HEK293 (cell line): ENCODE data around the gene GABRA5.

Experiments
- CTCF ChIA-PET: fragments of 350-600 bp; formaldehyde crosslinking; extraction: SDS; loops from one replicate; lab custom pipeline; 2021; ENCODE audit warnings: antibody characterized with exemption; lab: Yijun Ruan, JAX
- POLR2A ChIA-PET: fragments of 300-600 bp; formaldehyde crosslinking; extraction: SDS; loops from one replicate; lab custom pipeline; 2020; ENCODE audit warnings: antibody characterized with exemption, inconsistent platforms; lab: Yijun Ruan, JAX
- H3K27ac ChIP-seq: fragments of 200-500 bp; sonication (Bioruptor generic); 2 replicates; pipeline ENCODE4 v1.5.1; 2014; ENCODE audit warnings: low read depth, low read length, control low read depth, inconsistent platforms; ENCODE audit errors: extremely low read depth
- H3K36me3 ChIP-seq, 2 experiments: fragments of 200-500 bp in 1 of 2; sonication (Bioruptor generic) in 1 of 2; 1 replicate in 1 of 2; 2 replicates in 1 of 2; pipeline ENCODE4 v1.5.1; 2014 to 2017; ENCODE audit warnings: inconsistent platforms in 2 of 2, low read length in 2 of 2; ENCODE audit not compliant: control insufficient read depth in 2 of 2, insufficient read depth in 1 of 2
- H3K4me1 ChIP-seq: fragments of 200-500 bp; sonication (Bioruptor generic); 2 replicates; pipeline ENCODE4 v1.5.1; 2014; ENCODE audit warnings: mild to moderate bottlenecking, low read length, inconsistent platforms; ENCODE audit not compliant: control insufficient read depth, insufficient read depth
- H3K4me3 ChIP-seq: 2 replicates; pipeline ENCODE4 v1.5.1; 2011; ENCODE audit warnings: low read depth, mild to moderate bottlenecking, control low read depth, low read length, moderate library complexity
- H3K9me3 ChIP-seq: fragments of 200-500 bp; sonication (Bioruptor generic); 2 replicates; pipeline ENCODE4 v1.5.1; 2014; ENCODE audit warnings: low read depth, low read length, inconsistent platforms; ENCODE audit not compliant: control insufficient read depth, insufficient read depth
- KLF10 ChIP-seq: fragments of 450-650 bp; IDR thresholded peaks from 2 replicates; pipeline ENCODE4 v1.5.1; 2018; ENCODE audit warnings: missing biosample characterization, mild to moderate bottlenecking, missing genetic modification characterization
- KLF17 ChIP-seq: fragments of 450-650 bp; formaldehyde crosslinking; IDR thresholded peaks from 2 replicates; pipeline ENCODE4 v1.5.1; 2016; ENCODE audit warnings: missing biosample characterization, missing genetic modification characterization
- OSR2 ChIP-seq: fragments of 450-650 bp; formaldehyde crosslinking; IDR thresholded peaks from 2 replicates; pipeline ENCODE4 v1.5.1; 2016; ENCODE audit warnings: missing biosample characterization, missing genetic modification characterization
- PATZ1 ChIP-seq: fragments of 450-650 bp; formaldehyde crosslinking; IDR thresholded peaks from 2 replicates; pipeline ENCODE4 v1.5.1; 2016; ENCODE audit warnings: missing biosample characterization, missing genetic modification characterization
- SCRT1 ChIP-seq: fragments of 450-650 bp; formaldehyde crosslinking; IDR thresholded peaks from 2 replicates; pipeline ENCODE4 v1.5.1; 2016; ENCODE audit warnings: missing biosample characterization, missing genetic modification characterization, borderline replicate concordance
- SCRT2 ChIP-seq: fragments of 450-650 bp; formaldehyde crosslinking; IDR thresholded peaks from 2 replicates; pipeline ENCODE4 v1.5.1; 2016; ENCODE audit warnings: missing biosample characterization, missing genetic modification characterization
- TRIM28 ChIP-seq: IDR thresholded peaks from 2 replicates; pipeline ENCODE4 v1.6.1; 2011; ENCODE audit warnings: low read length, control low read depth, borderline replicate concordance
- ZBTB20 ChIP-seq: fragments of 450-650 bp; formaldehyde crosslinking; IDR thresholded peaks from 2 replicates; pipeline ENCODE4 v1.5.1; 2016; ENCODE audit warnings: missing biosample characterization, missing genetic modification characterization
- ZBTB7A ChIP-seq: fragments of 450-650 bp; formaldehyde crosslinking; IDR thresholded peaks from 2 replicates; pipeline ENCODE4 v1.5.1; 2016; ENCODE audit warnings: low read depth, missing biosample characterization, missing genetic modification characterization
- ZNF114 ChIP-seq: fragments of 450-650 bp; formaldehyde crosslinking; IDR thresholded peaks from 2 replicates; pipeline ENCODE4 v1.5.0; 2017; ENCODE audit warnings: missing biosample characterization, missing genetic modification characterization
- ZNF132 ChIP-seq: fragments of 450-650 bp; formaldehyde crosslinking; IDR thresholded peaks from 2 replicates; pipeline ENCODE4 v1.5.1; 2017; ENCODE audit warnings: missing biosample characterization, missing genetic modification characterization, borderline replicate concordance
- ZNF169 ChIP-seq: fragments of 450-650 bp; formaldehyde crosslinking; IDR thresholded peaks from 2 replicates; pipeline ENCODE4 v1.5.1; 2016; ENCODE audit warnings: missing biosample characterization, missing genetic modification characterization
- ZNF211 ChIP-seq: fragments of 450-650 bp; formaldehyde crosslinking; IDR thresholded peaks from 2 replicates; pipeline ENCODE4 v1.5.1; 2016; ENCODE audit warnings: low read depth, missing biosample characterization, missing genetic modification characterization
- ZNF221 ChIP-seq: fragments of 450-650 bp; formaldehyde crosslinking; IDR thresholded peaks from 2 replicates; pipeline ENCODE4 v1.5.1; 2017; ENCODE audit warnings: missing biosample characterization, missing genetic modification characterization, borderline replicate concordance
- ZNF223 ChIP-seq: fragments of 450-650 bp; formaldehyde crosslinking; IDR thresholded peaks from 2 replicates; pipeline ENCODE4 v1.5.1; 2016; ENCODE audit warnings: missing biosample characterization, missing genetic modification characterization
- ZNF423 ChIP-seq: fragments of 450-650 bp; formaldehyde crosslinking; IDR thresholded peaks from 2 replicates; pipeline ENCODE4 v1.5.1; 2016; ENCODE audit warnings: missing biosample characterization, missing genetic modification characterization
- ZNF529 ChIP-seq: fragments of 450-650 bp; formaldehyde crosslinking; IDR thresholded peaks from 2 replicates; pipeline ENCODE4 v1.5.1; 2017; ENCODE audit warnings: missing genetic modification characterization, missing biosample characterization; ENCODE audit not compliant: insufficient replicate concordance
- ZNF571 ChIP-seq: fragments of 450-650 bp; formaldehyde crosslinking; IDR thresholded peaks from 2 replicates; pipeline ENCODE4 v1.5.0; 2017; ENCODE audit warnings: missing biosample characterization, missing genetic modification characterization
- ZNF670 ChIP-seq: fragments of 450-650 bp; formaldehyde crosslinking; IDR thresholded peaks from 2 replicates; pipeline ENCODE4 v1.5.1; 2016; ENCODE audit warnings: missing biosample characterization, missing genetic modification characterization, low read depth
- ZNF707 ChIP-seq: fragments of 450-650 bp; formaldehyde crosslinking; IDR thresholded peaks from 2 replicates; pipeline ENCODE4 v1.5.1; 2016; ENCODE audit warnings: missing biosample characterization, missing genetic modification characterization
- TF ChIP-seq, protein P1 (sequence below): fragments of 450-650 bp; formaldehyde crosslinking; IDR thresholded peaks from 2 replicates; pipeline ENCODE4 v1.5.1; 2017; ENCODE audit warnings: missing biosample characterization, missing genetic modification characterization
- TF ChIP-seq, protein P2 (sequence below): fragments of 450-650 bp; formaldehyde crosslinking; IDR thresholded peaks from 2 replicates; pipeline ENCODE4 v1.5.1; 2016; ENCODE audit warnings: missing biosample characterization, missing genetic modification characterization
- TF ChIP-seq, protein P3 (sequence below): fragments of 450-650 bp; formaldehyde crosslinking; IDR thresholded peaks from 2 replicates; pipeline ENCODE4 v1.5.1; 2016; ENCODE audit warnings: missing biosample characterization, missing genetic modification characterization
- TF ChIP-seq, protein P4 (sequence below): fragments of 450-650 bp; formaldehyde crosslinking; IDR thresholded peaks from 2 replicates; pipeline ENCODE4 v1.5.1; 2016; ENCODE audit warnings: missing biosample characterization, missing genetic modification characterization, borderline replicate concordance

GABRA5 gene

GRCh38 chr15:26870346-26870745 lies 3.5 kb downstream of the GABRA5 start (continued):
- TF ChIP-seq PATZ1 (tag by site-specific recombination) (no peak), SCRT1 (tag by site-specific recombination) (no peak), OSR2 (tag by site-specific recombination) (no peak), ZBTB20 (tag by site-specific recombination) (no peak), ZNF132 (tag by site-specific recombination) (no peak)
- TF ChIP-seq, protein P1, sequence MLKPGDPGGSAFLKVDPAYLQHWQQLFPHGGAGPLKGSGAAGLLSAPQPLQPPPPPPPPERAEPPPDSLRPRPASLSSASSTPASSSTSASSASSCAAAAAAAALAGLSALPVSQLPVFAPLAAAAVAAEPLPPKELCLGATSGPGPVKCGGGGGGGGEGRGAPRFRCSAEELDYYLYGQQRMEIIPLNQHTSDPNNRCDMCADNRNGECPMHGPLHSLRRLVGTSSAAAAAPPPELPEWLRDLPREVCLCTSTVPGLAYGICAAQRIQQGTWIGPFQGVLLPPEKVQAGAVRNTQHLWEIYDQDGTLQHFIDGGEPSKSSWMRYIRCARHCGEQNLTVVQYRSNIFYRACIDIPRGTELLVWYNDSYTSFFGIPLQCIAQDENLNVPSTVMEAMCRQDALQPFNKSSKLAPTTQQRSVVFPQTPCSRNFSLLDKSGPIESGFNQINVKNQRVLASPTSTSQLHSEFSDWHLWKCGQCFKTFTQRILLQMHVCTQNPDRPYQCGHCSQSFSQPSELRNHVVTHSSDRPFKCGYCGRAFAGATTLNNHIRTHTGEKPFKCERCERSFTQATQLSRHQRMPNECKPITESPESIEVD = no peak
- TF ChIP-seq, protein P2, sequence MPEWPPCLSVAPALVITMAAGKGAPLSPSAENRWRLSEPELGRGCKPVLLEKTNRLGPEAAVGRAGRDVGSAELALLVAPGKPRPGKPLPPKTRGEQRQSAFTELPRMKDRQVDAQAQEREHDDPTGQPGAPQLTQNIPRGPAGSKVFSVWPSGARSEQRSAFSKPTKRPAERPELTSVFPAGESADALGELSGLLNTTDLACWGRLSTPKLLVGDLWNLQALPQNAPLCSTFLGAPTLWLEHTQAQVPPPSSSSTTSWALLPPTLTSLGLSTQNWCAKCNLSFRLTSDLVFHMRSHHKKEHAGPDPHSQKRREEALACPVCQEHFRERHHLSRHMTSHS (tag by site-specific recombination) = no peak
- TF ChIP-seq, all 188 proteins: peak for 0

GRCh38 chr15:26872206-26872605 lies 5.3 kb downstream of the GABRA5 start:
- Histone ChIP-seq H3K9me3 (no peaks in the 10 kb centered on the region), H3K4me3 (no peak overlapping the region), H3K27ac (no peak overlapping the region), H3K4me1 (no peaks in the 10 kb centered on the region), H3K36me3 (no peaks in the 10 kb centered on the region)
- no peak for TF ChIP-seq ZNF529
- TF ChIP-seq SCRT2 (tag by site-specific recombination) = no peak
- TF ChIP-seq ZNF223 (tag by site-specific recombination) = no peak
- TF ChIP-seq ZNF221 (tag by site-specific recombination) = no peak
- no peak for TF ChIP-seq ZNF169 (tag by site-specific recombination)
- TF ChIP-seq, protein P3, sequence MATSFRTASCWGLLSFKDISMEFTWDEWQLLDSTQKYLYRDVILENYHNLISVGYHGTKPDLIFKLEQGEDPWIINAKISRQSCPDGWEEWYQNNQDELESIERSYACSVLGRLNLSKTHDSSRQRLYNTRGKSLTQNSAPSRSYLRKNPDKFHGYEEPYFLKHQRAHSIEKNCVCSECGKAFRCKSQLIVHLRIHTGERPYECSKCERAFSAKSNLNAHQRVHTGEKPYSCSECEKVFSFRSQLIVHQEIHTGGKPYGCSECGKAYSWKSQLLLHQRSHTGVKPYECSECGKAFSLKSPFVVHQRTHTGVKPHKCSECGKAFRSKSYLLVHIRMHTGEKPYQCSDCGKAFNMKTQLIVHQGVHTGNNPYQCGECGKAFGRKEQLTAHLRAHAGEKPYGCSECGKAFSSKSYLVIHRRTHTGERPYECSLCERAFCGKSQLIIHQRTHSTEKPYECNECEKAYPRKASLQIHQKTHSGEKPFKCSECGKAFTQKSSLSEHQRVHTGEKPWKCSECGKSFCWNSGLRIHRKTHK (tag by site-specific recombination) = no peak
- no peak for TF ChIP-seq KLF10
- no peak for TF ChIP-seq ZNF114 (tag by site-specific recombination)
- ChIA-PET CTCF (interaction anchor here (0.7 kb wide), 1 partner anchor 14 kb away, joined by 3 read pairs; no protein-coding TSS in a partner anchor), POLR2A (no interaction called here)

DNA sequence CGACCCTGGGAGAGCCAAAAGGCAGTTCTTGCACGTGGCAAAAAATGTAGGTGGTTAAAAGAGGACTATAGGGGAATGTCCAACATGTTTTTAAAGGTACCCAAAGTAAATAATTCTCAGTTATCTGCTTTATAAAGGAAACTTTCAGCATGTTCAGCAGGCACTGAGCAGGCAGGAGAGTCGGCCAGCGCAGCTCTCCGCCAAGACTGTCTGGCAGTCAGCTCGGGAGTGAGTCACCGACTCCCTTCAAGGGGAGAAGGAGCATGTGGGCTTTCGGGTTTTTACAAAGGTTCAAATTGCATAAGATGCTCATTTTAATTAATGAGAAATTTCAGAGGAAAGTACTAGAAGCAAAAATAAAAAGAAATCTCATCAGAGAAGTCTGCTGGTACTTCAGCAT lies 7.0 kb downstream of the GABRA5 start:
- Histone ChIP-seq H3K36me3 (no peaks in the 10 kb centered on the region), H3K4me3 (no peak overlapping the region), H3K9me3 (no peaks in the 10 kb centered on the region), H3K27ac (no peak overlapping the region), H3K4me1 (no peaks in the 10 kb centered on the region)
- ChIA-PET CTCF (interaction anchor here (1.0 kb wide), 1 partner anchor 9 kb away, joined by 4 read pairs; no protein-coding TSS in a partner anchor), POLR2A (no interaction called here)
- TF ChIP-seq, protein P4, sequence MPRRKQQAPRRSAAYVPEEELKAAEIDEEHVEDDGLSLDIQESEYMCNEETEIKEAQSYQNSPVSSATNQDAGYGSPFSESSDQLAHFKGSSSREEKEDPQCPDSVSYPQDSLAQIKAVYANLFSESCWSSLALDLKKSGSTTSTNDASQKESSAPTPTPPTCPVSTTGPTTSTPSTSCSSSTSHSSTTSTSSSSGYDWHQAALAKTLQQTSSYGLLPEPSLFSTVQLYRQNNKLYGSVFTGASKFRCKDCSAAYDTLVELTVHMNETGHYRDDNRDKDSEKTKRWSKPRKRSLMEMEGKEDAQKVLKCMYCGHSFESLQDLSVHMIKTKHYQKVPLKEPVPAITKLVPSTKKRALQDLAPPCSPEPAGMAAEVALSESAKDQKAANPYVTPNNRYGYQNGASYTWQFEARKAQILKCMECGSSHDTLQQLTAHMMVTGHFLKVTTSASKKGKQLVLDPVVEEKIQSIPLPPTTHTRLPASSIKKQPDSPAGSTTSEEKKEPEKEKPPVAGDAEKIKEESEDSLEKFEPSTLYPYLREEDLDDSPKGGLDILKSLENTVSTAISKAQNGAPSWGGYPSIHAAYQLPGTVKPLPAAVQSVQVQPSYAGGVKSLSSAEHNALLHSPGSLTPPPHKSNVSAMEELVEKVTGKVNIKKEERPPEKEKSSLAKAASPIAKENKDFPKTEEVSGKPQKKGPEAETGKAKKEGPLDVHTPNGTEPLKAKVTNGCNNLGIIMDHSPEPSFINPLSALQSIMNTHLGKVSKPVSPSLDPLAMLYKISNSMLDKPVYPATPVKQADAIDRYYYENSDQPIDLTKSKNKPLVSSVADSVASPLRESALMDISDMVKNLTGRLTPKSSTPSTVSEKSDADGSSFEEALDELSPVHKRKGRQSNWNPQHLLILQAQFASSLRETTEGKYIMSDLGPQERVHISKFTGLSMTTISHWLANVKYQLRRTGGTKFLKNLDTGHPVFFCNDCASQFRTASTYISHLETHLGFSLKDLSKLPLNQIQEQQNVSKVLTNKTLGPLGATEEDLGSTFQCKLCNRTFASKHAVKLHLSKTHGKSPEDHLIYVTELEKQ = no peak
- no peak for TF ChIP-seq ZNF423
- TF ChIP-seq ZNF211 = no peak
- TF ChIP-seq TRIM28 = no peak
- TF ChIP-seq ZBTB7A = no peak
- no peak for TF ChIP-seq ZNF707
- no peak for TF ChIP-seq OSR2 (tag by site-specific recombination)
- TF ChIP-seq ZNF670 (tag by site-specific recombination) = no peak
- TF ChIP-seq ZNF571 (tag by site-specific recombination) = no peak
- TF ChIP-seq KLF17 (tag by site-specific recombination) = no peak
